ENCODE data around the gene C1GALT1C1.

DNA sequence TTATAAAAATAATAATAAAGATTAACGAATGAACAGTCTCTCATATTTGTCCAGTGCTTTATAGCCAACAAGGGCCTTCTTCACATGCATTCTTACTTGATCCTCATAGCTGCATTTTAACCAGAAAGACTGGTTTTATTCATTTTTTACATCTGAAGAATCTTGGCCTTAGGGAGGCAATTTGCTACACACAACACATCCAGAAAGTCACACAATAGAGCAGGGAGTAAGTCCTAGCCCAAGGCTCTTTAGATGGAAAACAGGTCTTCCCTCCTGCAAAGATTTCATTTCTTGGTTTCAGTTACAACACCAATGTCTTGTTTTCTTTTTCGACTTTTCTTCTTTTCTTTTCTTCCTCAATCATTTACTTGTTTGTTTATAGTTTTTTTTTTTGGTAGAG is 13.0 kb upstream of the C1GALT1C1 start:
- TF ChIP-seq, protein P1, sequence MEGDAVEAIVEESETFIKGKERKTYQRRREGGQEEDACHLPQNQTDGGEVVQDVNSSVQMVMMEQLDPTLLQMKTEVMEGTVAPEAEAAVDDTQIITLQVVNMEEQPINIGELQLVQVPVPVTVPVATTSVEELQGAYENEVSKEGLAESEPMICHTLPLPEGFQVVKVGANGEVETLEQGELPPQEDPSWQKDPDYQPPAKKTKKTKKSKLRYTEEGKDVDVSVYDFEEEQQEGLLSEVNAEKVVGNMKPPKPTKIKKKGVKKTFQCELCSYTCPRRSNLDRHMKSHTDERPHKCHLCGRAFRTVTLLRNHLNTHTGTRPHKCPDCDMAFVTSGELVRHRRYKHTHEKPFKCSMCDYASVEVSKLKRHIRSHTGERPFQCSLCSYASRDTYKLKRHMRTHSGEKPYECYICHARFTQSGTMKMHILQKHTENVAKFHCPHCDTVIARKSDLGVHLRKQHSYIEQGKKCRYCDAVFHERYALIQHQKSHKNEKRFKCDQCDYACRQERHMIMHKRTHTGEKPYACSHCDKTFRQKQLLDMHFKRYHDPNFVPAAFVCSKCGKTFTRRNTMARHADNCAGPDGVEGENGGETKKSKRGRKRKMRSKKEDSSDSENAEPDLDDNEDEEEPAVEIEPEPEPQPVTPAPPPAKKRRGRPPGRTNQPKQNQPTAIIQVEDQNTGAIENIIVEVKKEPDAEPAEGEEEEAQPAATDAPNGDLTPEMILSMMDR (IDR thresholded peaks at IDR 0.05) = no peak
- no peak for TF ChIP-seq POLR2A (IDR thresholded peaks at IDR 0.05)

All from body of pancreas (tissue), 4 donors.